Fibroblast of the conjunctiva (primary cell): ENCODE data around the gene KATNBL1.

Source experiments
- DNase-seq: peaks from one replicate; pipeline ENCODE4 v3.0.0-alpha.2; 2010; ENCODE audit warnings: low read depth

The KATNBL1 gene

DNA sequence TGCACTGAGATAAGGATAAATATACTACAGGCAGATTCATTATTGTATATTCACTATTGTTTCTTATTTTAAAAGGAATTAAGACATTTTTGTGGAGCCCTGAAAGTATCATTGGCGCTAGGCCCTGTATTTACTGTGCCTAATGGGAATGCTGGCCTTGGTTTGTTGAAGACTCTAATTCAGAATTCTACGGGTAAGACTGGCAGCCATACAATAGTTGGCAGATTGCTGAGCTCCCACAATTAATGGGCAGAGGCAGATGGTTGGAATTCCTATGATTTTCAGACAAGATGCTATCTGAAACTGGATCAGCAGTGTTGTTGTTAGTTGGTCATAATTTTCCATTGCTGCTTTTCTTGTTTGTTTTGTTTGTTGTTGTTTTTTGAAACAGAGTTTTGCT, 93.3 kb downstream of the KATNBL1 start:
- DNase-seq = no peak

DNA sequence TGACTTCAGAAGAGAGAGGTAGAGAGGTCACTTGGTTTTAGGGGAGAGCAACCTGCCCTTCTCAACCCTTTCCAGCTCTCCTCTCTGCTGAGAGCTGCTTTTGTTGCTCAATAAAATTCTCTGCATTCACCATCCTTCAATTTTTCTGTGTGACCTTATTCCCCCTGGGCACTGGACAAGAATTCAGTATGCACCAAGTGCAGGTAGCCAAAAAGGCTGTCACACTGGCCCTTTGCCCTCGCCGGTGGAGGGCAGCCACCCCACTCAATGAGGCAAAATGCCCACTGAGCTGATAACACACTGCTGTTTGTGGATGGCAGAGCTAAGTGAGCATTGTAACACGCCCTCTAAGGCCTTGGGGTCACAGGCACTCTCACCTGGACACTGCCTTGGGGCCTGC, 95.2 kb downstream of the KATNBL1 start:
- no peak for DNase-seq

DNA sequence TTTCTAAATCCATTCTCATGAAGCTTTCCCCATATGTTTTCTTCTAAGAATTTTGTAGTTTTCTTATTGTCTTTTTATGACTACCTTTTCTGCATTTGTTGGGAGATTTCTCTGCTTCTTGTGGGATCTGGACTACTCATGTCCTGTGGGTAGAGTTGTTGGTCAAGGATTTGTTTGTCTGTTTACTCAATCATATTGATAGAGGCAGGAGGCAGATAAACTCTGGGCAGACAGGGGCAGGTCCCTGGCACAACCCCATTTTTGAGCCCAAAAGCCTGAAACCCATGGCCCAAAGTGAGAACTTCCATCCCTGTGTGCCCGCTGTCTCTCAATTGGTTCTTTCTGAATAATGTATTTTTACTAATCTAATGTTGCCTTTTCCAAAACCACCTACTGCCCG, 95.7 kb downstream of the KATNBL1 start:
- no peak for DNase-seq

DNA sequence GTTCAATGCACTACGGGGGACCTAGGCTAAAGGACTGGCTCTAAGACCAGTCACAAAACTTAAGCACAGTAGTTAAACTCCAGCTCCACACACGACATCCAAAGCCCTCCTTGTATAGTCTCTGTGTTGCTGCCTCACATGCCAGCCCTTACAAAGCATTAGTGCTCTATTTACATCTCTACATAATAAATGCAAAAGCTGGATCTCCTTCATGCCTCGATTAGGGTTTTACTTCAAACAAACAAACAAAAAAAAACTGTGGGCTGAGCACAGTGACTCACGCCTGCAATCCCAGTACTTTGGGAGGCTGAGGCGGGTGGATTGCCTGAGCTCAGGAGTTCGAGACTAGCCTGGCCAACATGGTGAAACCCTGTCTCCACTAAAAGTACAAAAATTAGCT, 98.4 kb downstream of the KATNBL1 start:
- DNase-seq = no peak

DNA sequence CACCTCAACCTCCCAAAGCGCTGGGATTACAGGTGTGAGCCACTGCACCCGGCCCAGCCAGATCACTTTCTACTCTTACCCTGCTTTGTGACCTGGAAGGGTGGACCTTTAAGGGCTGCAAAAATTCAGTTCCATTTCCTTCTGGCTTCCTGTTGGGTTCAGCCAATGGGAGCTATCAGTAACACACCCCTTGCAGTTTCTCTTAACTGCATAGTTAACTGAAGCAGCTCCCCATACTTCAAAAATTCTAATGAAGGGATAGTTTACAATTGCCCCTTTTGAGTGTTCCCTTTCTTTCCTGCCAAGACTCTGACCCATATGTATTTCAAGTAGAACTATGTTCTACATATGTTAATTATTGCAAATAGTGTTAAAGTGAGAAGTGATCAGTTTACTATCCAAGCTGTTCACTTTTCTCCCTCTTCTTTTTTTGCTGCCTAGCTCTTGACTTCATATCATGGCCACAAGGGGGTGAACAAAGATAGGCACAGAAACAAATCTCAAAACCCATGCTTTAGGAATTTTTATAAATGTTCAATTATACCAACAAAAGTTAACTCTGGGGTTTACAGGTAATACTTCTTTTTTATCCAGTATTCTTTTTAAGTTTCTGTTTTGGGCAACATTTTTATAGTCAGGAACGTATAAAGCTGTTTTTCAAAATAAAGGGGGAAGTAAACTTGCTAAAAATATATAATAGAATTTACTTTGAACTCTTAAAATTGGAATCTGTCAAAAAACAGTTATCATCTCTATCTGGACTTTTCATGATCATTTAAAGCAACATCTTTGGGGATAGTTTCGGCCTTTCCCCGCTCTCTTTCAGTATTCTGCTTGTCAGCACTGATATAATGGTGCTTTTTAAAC, 99.9 kb downstream of the KATNBL1 start:
- DNase-seq = peak; percentile 18

DNA sequence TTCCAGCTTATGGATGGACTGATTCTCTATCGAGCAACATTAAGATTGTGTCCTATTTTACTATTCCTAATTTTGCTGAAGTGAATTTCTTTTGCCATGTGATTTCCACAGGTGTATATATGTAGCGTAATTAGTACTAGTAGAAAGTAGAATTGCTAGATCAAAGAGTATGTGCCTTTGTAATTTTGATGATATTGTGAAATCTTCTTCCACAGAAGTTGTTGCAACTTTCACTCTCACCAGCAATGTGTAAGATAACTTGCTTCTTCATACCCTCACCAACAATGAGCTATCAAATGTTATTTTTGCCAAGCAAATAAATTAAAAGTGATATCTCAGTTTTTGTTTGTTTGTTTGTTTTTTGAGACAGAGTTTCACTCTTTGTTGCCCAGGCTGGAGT, 102.6 kb downstream of the KATNBL1 start:
- DNase-seq = no peak

DNA sequence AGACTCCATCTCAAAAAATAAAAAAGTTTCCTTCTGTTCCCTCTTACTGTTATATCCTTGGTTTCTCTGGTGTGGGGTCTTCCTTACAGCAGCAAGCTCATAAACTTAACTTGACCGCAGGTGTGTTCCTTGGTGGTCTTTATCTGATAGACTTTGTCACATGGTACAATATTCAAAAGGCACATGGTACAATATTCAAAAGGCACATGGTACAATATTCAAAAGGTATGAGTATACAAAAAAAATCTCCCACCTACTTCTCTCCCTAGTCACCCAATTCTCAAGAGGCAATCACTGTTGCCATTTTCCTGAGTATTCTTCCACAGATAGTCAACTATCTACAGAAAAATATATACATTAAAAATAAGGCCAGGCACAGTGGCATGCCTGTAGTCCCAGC, 103.5 kb downstream of the KATNBL1 start:
- no peak for DNase-seq

DNA sequence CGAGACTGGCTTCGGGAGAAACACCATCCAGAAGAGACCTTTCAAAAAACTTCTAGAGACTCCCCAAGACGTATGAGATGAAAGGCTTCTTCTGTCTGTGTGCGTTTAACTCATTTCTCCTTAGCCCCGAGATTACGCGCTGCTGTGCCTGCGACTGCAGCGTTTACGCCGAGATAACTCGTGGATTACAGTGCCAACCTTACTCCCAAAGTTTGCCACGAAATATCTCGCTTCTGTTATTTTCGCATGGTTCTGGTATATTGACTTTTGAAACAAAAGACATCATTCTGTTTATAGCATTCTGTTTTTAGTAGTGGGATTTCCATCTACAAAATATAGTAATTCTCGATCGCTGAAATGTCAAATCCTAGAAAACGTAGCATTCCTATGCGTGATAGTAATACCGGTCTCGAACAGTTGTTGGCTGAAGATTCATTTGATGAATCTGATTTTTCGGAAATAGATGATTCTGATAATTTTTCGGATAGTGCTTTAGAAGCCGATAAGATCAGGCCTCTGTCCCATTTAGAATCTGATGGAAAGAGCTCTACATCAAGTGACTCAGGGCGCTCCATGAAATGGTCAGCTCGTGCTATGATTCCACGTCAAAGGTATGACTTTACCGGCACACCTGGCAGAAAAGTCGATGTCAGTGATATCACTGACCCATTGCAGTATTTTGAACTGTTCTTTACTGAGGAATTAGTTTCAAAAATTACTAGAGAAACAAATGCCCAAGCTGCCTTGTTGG, 107.5 kb downstream of the KATNBL1 start:
- DNase-seq = no peak

DNA sequence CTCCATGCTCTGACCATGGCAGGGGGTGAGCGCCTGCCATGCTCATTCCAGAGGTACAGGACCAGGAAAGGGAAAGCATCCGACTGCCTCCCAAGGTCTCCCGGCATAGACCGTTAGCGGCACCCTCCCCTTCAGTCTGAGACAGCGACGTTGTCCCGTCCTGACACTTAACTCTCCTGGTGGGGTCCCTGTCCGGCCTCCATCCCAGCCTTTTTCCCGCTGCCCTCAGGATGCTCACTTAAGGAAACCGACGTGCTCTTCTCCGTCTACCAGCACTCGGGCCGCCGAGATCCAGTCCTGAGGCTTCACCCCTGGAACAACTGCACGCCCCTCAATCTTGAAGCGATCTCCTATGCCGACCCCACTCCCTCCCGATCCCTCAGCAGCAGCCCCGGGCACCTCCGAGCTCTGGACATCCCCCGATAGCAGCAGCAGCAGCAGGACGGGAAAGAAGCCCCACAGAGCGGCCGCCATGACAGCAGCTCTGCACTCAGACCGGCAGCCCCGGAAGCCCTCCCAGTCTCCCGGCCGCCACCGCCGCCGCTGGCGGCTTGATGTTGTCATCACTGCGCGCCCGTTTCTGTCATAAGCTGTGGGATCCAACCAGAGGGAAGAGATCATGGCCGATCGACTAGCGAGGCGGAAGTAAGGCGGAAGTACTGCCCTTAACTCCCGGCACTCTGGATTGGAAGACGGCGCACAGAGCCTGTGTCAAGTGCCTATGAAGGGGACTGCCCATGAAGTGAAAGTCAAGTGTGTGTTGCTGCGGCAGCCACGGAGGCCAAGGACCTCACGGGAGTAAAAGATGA, 108.3 kb downstream of the KATNBL1 start, which contains the start of the genes EMC7 and PGBD4:
EMC7 (minus strand) TSS at position 497 of the 809 bp plus-strand sequence; CDS start at position 474, 23 bp downstream.
PGBD4 (plus strand) TSS at position 718 of the 809 bp plus-strand sequence. CDS start 449 bp downstream, outside the sequence.
- peak; percentile 99 for DNase-seq

DNA sequence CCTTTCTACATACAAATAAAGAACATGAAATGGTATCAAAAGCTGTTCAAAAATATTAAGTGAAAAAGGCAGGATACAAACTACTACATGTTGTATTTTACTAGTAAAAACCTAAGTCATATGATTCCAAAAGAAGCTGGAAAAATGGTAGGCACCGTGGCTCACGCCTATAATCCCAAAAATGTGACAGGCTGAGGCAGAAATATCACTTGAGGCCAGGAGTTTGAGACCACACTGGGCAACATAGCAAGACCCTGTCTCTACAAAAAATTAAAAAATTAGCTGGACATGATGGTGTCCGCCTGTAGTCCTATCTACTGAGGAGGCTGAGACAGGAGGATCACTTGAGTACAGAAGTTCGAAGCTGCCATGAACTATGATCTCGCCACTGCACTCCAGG, 110.0 kb downstream of the KATNBL1 start:
- no peak for DNase-seq
